HepG2 (cell line): Measurements from ENCODE around the gene MCRIP2. TPM values are rescaled to one million over a fixed set of nuclear protein-coding genes. Genes with fewer than 3 reads are reported as not detected.
A peak's percentile ranks its signal among the peaks of the same experiment; 100 is the strongest.

Experiments used
- CBX1 ChIP-seq: IDR thresholded peaks from one replicate; pipeline ENCODE4 v1.6.1; 2016; ENCODE audit warnings: antibody characterized with exemption, low read depth
- MIER3 ChIP-seq: IDR thresholded peaks from 2 replicates; pipeline ENCODE4 v1.6.1; 2016; ENCODE audit warnings: missing compliant biosample characterization, borderline replicate concordance
- PHF5A ChIP-seq: IDR thresholded peaks from one replicate; pipeline ENCODE4 v1.6.1; 2018; ENCODE audit warnings: low read depth, missing genetic modification reagents; ENCODE audit not compliant: unreplicated experiment
- POLR2A ChIP-seq, 2 experiments: IDR thresholded peaks; 2 replicates each; pipeline ENCODE4 v1.6.1; 2011; ENCODE audit warnings: low read depth in 2 of 2, low read length in 2 of 2, mild to moderate bottlenecking in 1 of 2, moderate library complexity in 1 of 2; ENCODE audit not compliant: insufficient read depth in 1 of 2
- RFX5 ChIP-seq: IDR thresholded peaks from 2 replicates; pipeline ENCODE4 v1.6.1; 2011; ENCODE audit warnings: low read depth, low read length, improper control_type of control experiment
- RFXAP ChIP-seq: sonication (generic); formaldehyde crosslinking; IDR thresholded peaks from 2 replicates; pipeline ENCODE4 v1.4.0; 2020; ENCODE audit warnings: missing genetic modification reagents, borderline replicate concordance
- U2AF2 ChIP-seq: fragments of 200-400 bp; formaldehyde crosslinking; IDR thresholded peaks from 2 replicates; pipeline ENCODE4 v1.6.1; 2017; ENCODE audit warnings: low read depth, mild to moderate bottlenecking, low read length
- ZNF496 ChIP-seq: sonication (generic); formaldehyde crosslinking; IDR thresholded peaks from 2 replicates; pipeline ENCODE4 v1.8.1; 2023; ENCODE audit warnings: mild to moderate bottlenecking, moderate library complexity, missing genetic modification reagents; ENCODE audit not compliant: insufficient replicate concordance
- ZNF501 ChIP-seq: sonication (generic); formaldehyde crosslinking; IDR thresholded peaks from 2 replicates; pipeline ENCODE4 v1.5.1; 2020; ENCODE audit warnings: mild to moderate bottlenecking, moderate library complexity, missing genetic modification reagents
- polyA plus RNA-seq, 8 experiments: library from polyadenylated mRNA; depleted of rRNA in 3 of 8; stranded (reverse) in 7 of 8; unstranded in 1 of 8; fragments of >200 nt; fragmentation: Illumina TruSeq in 4 of 8; extraction: Trizol in 4 of 8; gene quantifications; 2 replicates each; pipeline versions ENCODE4 v1.2.1 to v1.2.3, GENCODE V29; 2011 to 2016; ENCODE audit warnings: low read depth in 4 of 8, missing spikeins in 1 of 8, mixed read lengths in 1 of 8; ENCODE audit not compliant: insufficient read depth in 1 of 8
- total RNA-seq, 5 experiments: library from RNA; depleted of rRNA; stranded (reverse); fragments of >200 nt; fragmentation: Illumina TruSeq; extraction: Trizol; gene quantifications; 2 replicates each; pipeline ENCODE4 v1.2.3, GENCODE V29; 2016; ENCODE audit warnings: low read depth in 1 of 5
- TF ChIP-seq, protein P1 (sequence below): sonication (generic); formaldehyde crosslinking; IDR thresholded peaks from 2 replicates; pipeline ENCODE4 v1.5.1; 2020; ENCODE audit warnings: missing genetic modification reagents, mild to moderate bottlenecking, borderline replicate concordance
- TF ChIP-seq, protein P2 (sequence below): sonication (generic); formaldehyde crosslinking; IDR thresholded peaks from 2 replicates; pipeline ENCODE4 v1.4.0; 2020; ENCODE audit warnings: mild to moderate bottlenecking, missing genetic modification reagents
- TF ChIP-seq, protein P3 (sequence below): sonication (generic); formaldehyde crosslinking; IDR thresholded peaks from 2 replicates; pipeline ENCODE4 v1.5.1; 2020; ENCODE audit warnings: mild to moderate bottlenecking, missing genetic modification reagents
- TF ChIP-seq, protein P4 (sequence below): sonication (generic); formaldehyde crosslinking; IDR thresholded peaks from 2 replicates; pipeline ENCODE4 v1.5.1; 2020; ENCODE audit warnings: missing genetic modification reagents, mild to moderate bottlenecking, borderline replicate concordance
- TF ChIP-seq, protein P5 (sequence below): sonication (generic); formaldehyde crosslinking; IDR thresholded peaks from 2 replicates; pipeline ENCODE4 v1.9.0; 2021; ENCODE audit warnings: missing genetic modification reagents, borderline replicate concordance
- TF ChIP-seq, protein P6 (sequence below): sonication (generic); formaldehyde crosslinking; IDR thresholded peaks from 2 replicates; pipeline ENCODE4 v1.4.0; 2020; ENCODE audit warnings: mild to moderate bottlenecking, missing genetic modification reagents

MCRIP2 gene
- total and polyA plus RNA-seq, 2 of the 13 experiments (the other 11 are each of a cell fraction or from before 2014, with no cell fraction given) = 39.6 to 76.7 TPM

DNA sequence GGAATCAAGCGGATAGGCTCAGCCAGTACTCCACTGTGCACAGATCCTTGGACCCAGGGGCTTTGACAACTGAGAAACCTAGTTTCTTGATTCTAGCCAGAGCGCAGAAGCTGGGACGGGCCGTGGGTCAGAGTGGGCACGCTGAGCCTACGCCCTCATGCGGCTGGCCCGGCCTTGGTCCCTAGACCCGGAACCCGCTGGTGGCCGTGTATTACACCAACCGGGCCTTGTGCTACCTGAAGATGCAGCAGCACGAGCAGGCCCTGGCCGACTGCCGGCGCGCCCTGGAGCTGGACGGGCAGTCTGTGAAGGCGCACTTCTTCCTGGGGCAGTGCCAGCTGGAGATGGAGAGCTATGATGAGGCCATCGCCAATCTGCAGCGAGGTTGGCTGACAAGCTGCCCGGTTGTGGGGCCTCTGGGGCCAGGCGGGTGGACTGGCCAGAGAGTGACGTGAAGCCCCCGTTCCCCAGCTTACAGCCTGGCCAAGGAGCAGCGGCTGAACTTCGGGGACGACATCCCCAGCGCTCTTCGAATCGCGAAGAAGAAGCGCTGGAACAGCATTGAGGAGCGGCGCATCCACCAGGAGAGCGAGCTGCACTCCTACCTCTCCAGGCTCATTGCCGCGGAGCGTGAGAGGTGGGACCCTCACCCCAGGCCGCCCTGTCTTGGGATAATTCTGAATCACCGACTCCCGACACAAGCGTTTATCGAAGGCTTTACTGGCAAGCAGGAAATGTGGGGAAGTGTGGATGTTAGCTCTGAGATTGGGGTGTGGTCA, 39.5 kb downstream of the MCRIP2 start (continued):
- TF ChIP-seq, protein P1, sequence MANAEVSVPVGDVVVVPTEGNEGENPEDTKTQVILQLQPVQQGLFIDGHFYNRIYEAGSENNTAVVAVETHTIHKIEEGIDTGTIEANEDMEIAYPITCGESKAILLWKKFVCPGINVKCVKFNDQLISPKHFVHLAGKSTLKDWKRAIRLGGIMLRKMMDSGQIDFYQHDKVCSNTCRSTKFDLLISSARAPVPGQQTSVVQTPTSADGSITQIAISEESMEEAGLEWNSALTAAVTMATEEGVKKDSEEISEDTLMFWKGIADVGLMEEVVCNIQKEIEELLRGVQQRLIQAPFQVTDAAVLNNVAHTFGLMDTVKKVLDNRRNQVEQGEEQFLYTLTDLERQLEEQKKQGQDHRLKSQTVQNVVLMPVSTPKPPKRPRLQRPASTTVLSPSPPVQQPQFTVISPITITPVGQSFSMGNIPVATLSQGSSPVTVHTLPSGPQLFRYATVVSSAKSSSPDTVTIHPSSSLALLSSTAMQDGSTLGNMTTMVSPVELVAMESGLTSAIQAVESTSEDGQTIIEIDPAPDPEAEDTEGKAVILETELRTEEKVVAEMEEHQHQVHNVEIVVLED = no peak
- TF ChIP-seq ZNF496 (CRISPR knock-in tag) (no peak), RFX5 (no peak), MIER3 (CRISPR knock-in tag) (0 out of 2 replicates have a peak, but pooled peaks have one; percentile 33), U2AF2 (no peak), ZNF501 (CRISPR knock-in tag) (no peak), RFXAP (CRISPR knock-in tag) (no peak), CBX1 (no peak), POLR2A (IDR thresholded peaks at IDR 0.05; ENCODE audit: insufficient read depth in 1 of 2, low read depth in 2 of 2, low read length in 2 of 2) (0 out of 4 replicates have a peak, but pooled peaks of 1 of the 2 experiments have one; percentile 18), PHF5A (CRISPR knock-in tag) (no peak)
- TF ChIP-seq, protein P2, sequence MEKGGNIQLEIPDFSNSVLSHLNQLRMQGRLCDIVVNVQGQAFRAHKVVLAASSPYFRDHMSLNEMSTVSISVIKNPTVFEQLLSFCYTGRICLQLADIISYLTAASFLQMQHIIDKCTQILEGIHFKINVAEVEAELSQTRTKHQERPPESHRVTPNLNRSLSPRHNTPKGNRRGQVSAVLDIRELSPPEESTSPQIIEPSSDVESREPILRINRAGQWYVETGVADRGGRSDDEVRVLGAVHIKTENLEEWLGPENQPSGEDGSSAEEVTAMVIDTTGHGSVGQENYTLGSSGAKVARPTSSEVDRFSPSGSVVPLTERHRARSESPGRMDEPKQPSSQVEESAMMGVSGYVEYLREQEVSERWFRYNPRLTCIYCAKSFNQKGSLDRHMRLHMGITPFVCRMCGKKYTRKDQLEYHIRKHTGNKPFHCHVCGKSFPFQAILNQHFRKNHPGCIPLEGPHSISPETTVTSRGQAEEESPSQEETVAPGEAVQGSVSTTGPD (CRISPR knock-in tag) = no peak
- TF ChIP-seq, protein P3, sequence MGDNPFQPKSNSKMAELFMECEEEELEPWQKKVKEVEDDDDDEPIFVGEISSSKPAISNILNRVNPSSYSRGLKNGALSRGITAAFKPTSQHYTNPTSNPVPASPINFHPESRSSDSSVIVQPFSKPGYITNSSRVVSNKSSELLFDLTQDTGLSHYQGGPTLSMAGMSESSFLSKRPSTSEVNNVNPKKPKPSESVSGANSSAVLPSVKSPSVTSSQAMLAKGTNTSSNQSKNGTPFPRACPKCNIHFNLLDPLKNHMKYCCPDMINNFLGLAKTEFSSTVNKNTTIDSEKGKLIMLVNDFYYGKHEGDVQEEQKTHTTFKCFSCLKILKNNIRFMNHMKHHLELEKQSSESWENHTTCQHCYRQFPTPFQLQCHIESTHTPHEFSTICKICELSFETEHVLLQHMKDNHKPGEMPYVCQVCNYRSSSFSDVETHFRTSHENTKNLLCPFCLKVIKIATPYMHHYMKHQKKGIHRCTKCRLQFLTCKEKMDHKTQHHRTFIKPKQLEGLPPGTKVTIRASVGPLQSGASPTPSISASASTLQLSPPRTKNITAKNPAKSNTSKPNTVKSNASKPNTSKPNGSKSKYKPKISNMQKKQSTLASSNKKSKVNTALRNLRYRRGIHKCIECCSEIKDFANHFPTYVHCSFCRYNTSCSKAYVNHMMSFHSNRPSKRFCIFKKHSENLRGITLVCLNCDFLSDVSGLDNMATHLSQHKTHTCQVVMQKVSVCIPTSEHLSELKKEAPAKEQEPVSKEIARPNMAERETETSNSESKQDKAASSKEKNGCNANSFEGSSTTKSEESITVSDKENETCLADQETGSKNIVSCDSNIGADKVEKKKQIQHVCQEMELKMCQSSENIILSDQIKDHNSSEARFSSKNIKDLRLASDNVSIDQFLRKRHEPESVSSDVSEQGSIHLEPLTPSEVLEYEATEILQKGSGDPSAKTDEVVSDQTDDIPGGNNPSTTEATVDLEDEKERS (CRISPR knock-in tag) = no peak
- TF ChIP-seq, protein P4, sequence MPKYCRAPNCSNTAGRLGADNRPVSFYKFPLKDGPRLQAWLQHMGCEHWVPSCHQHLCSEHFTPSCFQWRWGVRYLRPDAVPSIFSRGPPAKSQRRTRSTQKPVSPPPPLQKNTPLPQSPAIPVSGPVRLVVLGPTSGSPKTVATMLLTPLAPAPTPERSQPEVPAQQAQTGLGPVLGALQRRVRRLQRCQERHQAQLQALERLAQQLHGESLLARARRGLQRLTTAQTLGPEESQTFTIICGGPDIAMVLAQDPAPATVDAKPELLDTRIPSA = no peak
- TF ChIP-seq, protein P5, sequence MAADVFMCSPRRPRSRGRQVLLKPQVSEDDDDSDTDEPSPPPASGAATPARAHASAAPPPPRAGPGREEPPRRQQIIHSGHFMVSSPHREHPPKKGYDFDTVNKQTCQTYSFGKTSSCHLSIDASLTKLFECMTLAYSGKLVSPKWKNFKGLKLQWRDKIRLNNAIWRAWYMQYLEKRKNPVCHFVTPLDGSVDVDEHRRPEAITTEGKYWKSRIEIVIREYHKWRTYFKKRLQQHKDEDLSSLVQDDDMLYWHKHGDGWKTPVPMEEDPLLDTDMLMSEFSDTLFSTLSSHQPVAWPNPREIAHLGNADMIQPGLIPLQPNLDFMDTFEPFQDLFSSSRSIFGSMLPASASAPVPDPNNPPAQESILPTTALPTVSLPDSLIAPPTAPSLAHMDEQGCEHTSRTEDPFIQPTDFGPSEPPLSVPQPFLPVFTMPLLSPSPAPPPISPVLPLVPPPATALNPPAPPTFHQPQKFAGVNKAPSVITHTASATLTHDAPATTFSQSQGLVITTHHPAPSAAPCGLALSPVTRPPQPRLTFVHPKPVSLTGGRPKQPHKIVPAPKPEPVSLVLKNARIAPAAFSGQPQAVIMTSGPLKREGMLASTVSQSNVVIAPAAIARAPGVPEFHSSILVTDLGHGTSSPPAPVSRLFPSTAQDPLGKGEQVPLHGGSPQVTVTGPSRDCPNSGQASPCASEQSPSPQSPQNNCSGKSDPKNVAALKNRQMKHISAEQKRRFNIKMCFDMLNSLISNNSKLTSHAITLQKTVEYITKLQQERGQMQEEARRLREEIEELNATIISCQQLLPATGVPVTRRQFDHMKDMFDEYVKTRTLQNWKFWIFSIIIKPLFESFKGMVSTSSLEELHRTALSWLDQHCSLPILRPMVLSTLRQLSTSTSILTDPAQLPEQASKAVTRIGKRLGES (CRISPR knock-in tag) = no peak
- TF ChIP-seq, protein P6, sequence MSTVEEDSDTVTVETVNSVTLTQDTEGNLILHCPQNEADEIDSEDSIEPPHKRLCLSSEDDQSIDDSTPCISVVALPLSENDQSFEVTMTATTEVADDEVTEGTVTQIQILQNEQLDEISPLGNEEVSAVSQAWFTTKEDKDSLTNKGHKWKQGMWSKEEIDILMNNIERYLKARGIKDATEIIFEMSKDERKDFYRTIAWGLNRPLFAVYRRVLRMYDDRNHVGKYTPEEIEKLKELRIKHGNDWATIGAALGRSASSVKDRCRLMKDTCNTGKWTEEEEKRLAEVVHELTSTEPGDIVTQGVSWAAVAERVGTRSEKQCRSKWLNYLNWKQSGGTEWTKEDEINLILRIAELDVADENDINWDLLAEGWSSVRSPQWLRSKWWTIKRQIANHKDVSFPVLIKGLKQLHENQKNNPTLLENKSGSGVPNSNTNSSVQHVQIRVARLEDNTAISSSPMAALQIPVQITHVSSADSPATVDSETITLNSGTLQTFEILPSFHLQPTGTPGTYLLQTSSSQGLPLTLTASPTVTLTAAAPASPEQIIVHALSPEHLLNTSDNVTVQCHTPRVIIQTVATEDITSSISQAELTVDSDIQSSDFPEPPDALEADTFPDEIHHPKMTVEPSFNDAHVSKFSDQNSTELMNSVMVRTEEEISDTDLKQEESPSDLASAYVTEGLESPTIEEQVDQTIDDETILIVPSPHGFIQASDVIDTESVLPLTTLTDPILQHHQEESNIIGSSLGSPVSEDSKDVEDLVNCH (CRISPR knock-in tag) = no peak
